GM19438 (cell line): ENCODE data around the gene PCSK4.
"Not testable (repeated sequence)": the region's sequence is repeated elsewhere in the genome, so short reads cannot be mapped to it uniquely, and the experiment has no call there.

Source experiments
- ATAC-seq: cut with Tn5 transposase; IDR thresholded peaks from one replicate; pipeline ENCODE4 v1.9.1; 2021; ENCODE audit warnings: low read depth; ENCODE audit not compliant: unreplicated experiment

The PCSK4 gene

DNA sequence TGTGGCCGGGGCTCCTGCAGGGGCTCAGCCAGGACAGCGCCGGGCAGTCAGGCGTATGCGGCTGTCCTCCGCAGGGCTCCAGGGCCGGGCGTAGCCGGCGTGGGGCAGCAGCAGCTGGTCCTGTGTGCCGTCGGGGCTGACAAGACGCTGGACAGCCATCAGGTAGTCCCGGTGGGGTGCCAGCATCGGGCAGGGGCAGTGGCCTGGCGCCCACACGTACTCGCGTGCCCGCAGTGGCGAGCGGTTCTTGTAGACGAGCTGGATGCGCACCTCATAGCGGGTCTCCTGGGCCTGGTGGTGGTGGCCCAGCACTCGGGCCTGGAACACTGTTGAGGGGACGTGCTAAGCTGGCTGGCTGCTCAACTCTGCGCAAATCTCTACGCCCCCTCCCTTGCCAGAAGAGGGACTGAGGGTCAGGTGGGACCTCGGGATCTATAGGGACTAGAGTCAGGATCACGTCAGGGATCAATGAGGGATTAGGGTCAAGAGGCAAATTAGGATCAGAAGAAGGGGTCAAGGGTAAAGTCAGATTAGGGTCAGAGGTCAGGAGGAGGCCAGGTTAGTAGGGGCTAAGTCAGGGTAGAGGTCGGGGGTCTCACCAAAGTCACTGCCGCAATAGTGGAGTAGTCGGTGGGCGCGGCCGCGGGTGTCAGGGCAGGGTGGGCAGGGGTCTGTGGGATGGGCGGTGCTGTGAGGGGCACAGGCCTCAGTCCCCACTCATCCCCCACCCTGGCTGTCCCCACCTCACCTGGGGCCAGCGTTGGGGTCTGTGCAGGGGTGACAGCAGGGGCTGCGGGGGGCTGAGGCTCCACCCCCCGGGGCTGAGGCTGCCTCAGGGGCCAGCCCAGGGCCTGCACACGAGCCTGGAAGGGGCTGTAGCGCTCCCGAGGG is 16.1 kb upstream of the PCSK4 start:
- ATAC-seq, result no peak

DNA sequence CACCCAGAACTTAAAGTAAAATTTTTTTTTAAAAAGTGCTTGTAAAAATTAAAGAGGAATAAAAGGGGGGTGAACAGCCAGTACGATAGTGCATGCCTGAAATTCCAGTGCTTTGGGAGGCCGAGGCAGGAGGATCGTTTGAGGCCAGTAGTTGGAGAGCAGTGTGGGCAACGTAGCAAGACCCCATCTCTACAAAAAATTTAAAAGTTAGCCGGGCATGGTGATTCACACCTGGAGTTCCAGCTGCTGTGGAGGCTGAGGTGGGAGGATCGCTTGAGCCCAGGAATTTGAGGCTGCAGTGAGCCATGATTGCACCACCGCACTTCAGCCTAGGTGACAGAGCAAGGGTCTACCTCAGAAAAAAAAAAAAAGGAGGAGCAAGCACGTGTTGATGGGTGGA is 14.9 kb upstream of the PCSK4 start:
- ATAC-seq, result no peak

DNA sequence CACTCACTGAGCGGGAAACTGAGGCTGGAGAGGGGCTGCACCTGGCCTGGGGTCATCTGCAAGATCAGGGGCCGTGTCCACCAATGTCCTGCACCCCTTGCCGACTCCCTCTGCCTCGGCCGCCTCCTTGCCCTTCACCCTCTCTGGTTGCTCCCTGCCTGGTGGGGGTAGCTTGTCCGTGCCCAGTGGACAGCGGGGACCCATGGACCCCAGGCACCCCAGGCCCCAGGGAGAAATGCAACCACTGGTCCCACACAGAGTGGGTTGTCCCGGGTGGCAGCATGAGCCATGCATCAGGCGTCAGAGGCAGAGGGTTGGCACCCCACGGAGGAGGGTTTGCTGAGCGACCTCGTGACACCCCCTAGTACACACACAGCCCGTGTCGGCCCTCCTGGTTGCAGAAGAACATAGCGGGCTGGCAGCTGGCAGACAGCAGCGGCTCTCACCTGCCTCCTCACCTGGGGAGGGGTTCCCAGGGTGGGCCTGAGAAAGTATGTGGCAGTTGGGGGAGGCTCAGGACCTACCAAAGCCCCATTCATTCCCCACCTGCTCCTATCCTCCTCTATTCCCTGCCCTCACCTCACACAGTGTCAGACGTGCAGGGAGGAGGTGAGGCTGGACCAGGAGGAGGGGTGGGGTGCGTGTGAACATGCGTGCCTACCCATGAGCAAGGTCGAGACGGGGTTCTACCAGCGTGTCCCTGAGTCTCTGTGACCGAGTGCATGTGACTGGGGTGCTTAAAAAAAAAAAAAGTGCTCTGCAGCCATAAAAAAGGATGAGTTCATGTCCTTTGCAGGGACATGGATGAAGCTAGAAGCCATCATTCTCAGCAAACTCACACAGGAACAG is 14.0 kb upstream of the PCSK4 start:
- no peak for ATAC-seq

DNA sequence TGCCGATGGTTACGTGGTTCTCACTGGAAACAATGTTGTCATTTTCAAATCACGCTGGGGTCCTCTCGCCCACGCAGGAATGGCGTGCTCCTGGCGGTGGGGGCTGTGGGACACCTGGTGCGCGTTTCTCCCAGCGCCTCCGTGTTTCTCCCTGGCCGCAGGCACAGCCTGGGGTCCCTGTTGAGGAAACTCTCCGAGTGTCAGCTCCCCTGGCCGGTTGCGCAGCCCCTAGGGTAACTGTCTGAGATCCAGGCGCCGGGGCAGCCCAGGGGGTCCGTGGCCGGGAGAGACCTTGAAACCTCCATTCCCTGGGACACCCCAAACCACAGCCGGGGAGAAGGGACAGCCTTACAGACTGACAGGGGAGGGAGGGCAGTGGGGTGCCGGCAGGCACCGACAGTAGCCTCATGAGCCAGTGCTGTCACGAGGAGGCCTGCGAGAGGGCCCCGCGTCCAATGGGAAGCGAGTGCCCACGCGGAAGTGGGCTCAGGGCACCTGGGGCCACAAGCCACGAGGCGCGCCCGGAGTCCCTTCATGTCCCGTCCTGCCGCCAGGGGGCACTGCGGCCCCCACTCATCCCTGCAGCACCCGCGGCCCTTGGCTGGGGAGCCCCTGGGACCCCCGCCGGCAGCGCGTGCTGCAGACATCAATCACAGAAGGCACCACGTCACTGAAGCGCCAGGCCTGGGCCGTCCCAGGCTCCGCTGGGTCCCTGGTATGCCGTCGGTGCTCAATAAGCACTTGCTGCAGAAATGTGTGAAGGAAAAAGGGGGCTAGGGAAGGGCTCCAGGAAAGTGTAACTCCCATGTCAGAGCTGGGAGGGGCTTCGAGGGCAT is 13.2 kb upstream of the PCSK4 start:
- no peak for ATAC-seq

DNA sequence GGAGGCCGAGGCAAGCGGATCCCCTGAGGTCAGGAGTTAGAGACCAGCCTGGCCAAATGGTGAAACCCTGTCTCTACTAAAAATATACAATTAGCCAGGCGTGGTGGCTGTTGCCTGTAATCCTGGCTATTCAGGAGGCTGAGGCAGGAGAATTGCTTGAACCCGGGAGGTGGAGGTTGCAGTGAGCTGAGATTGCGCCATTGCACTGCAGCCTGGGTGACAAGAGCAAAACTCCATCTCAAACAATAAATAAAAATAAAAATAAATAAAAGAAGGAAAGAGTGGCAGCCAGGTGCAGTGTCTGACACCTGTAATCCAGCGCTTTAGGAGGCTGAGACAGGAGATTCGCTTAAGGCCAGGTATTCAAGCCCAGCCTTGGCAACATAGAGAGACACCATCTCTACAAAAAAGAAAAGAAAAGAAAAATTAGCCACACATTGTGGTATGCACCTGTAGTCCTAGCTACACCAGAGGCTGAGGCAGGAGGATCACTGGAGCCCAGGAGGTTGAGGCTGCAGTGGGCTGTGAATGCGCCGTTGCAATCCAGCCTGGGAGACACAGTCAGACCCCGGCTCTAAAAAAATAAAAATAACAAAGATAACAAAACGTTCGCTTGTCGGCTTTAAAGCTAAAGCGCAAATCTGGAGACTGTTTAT is 12.4 kb upstream of the PCSK4 start:
- ATAC-seq, result no peak

DNA sequence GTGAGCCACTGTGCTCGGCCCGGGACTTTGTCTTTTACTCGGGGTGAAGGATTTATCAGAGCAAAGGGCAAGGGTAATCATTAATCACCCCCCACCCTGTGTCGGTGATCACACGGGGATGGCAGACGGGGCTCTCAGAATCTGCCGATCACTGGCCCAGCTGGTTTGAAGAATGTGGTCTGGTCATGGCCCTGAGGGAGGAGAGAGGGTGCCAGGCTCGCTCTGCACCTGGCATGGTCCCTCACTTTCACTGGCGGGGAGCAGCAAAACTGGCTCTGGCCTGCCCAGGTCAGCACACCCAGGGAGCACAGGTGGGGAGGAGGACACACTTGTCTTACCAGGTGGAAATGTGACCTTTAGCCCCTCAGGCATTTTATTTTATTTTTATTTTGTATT is 11.0 kb upstream of the PCSK4 start:
- ATAC-seq, result no peak

DNA sequence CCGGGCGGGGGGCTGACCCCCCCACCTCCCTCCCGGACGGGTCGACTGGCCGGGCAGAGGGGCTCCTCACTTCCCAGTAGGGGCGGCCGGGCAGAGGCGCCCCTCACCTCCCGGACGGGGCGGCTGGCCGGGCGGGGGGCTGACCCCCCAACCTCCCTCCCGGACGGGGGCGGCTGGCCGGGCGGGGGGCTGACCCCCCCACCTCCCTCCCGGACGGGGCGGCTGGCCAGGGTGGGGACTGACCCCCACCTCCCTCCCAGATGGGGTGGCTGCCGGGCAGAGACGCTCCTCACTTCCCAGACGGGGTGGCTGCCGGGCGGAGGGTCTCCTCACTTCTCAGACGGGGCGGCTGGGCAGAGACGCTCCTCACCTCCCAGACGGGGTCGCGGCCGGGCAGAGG is 9.1 kb upstream of the PCSK4 start:
- not testable (repeated sequence) for ATAC-seq

DNA sequence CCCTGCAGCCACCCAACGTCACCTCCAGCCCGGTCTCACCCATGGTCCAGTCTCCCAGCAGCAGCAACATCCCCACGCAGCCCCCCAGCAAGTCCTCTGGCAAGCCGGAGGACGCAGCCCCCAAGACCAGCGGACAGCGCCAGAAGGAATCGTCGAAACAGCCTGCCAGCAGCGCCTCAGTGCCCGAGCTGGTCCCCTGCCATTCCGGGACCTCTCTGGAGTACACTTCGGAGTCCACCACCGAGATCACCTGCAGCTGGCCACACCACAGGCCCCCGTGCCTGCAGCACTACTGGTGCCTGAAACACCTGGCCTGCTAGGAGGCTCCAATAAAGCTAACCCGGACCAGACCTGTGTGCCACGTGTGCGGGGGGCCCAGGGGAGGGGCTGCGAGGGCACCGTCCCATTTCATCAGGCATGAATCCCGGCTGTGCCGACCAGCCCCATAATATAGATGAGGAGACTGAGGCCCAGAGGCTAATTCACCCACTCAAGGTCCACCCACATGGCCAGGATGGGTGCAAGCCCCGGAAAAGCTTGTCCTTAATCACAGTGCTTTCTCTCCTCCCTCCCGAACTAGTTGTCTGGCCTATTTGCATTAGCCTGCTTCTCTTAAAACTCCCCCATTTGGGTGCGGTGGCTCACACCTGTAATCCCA is 7.6 kb upstream of the PCSK4 start:
- ATAC-seq, result no peak

DNA sequence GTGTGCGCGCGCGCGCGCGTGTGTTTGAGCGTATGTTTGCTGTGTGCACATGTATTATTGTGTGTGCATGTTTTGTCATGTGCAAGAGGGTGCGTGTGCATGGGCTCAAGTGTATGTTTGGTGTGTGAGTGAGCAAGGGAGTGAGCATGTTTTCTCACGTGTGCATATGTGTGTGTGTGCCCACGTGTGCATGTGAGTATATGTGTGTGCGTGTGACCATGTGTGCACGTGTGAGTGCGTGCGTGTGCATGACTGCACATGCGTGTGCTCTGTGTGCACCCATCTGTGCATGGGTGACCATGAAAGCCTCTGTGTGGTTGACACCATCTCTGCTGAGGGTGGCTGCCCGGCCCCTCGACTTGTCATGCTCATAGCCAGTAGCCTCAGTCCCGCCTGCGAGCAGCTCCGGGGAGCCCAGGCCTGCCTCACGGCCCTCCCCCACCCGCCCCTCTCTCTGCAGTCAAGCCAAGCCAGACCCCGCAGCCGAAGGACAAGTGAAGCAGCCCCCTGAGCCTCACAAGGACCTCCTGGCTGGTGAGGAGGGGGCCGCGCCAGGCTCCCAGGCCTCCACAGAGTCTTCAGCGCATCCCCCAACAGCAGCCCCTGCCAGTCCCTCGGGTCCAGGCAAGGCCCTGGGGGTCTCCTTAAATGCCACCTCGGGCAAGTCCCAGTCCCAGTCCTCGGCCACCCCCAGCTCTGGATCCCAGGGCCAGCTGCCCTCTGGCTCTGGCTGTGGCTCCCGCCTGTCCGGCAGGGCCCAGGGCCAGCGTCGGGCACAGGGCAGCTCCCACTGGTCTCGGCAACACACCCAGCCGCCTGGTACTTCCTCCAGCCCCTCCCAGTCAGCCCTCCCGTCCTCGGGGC is 6.8 kb upstream of the PCSK4 start:
- ATAC-seq, result no peak

DNA sequence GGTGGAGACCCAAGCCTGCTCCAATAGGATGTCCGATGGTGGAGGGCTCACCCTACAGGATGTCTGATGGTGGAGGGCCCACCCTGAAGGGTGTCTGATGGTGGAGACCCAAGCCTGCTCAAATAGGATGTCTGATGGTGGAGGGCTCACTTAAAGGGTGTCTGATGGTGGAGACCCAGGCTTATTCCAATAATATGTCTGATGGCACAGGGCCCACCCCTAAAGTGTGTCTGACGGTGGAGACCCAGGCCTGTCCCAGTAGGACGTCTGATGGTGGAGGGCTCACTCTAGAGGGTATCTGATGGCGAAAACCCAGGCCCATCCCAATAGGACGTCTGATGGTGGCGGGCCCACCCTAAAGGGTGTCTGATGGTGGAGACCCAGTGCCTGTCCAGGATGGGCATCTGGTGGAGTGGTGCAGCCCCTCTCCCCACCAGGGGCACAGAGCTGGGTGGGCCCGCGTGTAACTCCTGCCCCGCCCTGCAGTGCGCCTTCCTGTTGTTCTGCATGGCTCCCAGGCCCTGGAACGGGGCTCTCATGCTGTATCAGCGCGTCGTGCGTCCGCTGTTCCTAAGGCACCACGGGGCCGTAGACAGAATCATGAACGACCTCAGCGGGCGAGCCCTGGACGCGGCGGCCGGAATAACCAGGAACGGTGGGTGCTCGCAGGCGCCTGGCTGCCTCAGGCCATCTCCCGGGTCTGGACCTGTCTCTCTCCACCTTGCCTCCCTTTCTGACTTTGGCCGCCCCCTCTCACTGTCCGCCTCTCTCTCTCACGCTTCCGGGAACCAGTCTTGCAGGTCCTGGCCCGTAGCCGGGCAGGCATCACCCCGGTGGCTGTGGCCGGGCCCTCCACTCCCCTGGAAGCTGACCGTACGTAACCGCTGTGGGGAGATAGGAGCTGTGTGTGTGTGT is 5.9 kb upstream of the PCSK4 start:
- no peak for ATAC-seq

DNA sequence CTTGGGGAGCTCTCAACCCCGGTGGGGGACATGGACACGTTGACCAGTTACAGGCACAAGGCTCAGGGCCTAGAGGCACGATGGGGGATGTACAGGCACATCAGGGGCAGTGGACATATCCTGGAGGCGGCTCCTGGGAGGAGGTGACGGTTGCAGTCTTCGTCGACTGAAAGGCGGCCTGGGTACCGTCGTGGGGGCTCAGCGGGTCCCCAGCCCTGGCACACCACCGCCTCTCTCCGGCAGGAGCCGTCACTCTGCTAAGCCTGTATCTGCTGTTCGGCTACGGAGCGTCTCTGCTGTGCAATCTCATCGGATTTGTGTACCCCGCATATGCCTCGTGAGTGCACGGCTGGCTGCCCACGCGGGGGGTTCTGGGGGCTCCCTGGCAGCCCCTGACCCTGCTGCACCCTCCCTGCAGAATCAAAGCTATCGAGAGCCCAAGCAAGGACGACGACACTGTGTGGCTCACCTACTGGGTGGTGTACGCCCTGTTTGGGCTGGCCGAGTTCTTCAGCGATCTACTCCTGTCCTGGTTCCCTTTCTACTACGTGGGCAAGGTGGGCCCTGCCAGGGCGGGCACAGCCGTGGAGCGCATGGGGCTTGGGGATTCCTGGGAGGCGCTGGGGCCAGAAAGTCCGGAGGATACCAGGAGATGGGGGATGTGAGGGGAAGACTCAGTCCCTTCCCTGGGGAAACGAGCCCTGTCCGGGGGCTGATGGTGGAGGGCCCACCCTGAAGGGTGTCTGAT is 5.1 kb upstream of the PCSK4 start:
- no peak for ATAC-seq

DNA sequence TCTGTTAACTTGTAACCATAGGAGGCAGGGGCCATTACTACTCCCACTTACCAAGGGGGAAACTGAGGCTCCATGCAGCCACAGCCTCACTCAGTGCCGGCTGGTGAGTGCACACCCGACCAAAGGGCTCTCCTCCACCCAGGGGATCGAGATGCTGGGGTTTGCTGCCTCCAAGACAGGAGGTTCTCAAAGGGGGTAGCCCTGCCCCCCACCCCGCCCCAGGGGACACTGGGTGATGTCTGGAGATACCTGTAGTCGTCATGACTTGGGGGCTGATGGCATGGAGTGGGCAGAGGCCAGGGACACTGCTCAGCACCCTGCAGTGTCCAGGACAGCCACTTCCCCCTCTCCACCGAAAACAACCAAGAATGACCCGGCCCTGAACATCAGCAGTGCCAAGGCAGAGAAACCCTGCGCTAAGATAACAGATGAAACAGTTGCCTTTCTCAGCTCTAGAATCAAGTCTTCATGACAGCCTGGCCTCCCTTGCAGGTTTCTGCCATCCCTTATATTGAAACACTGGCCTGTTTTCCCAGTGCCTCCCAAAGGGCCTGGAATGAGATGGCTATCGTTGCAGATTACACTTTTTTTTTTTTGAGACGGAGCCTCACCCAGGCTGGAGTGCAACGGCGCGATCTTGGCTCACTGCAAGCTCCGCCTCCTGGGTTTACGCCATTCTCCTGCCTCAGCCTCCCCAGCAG is 4.1 kb upstream of the PCSK4 start:
- no peak for ATAC-seq

DNA sequence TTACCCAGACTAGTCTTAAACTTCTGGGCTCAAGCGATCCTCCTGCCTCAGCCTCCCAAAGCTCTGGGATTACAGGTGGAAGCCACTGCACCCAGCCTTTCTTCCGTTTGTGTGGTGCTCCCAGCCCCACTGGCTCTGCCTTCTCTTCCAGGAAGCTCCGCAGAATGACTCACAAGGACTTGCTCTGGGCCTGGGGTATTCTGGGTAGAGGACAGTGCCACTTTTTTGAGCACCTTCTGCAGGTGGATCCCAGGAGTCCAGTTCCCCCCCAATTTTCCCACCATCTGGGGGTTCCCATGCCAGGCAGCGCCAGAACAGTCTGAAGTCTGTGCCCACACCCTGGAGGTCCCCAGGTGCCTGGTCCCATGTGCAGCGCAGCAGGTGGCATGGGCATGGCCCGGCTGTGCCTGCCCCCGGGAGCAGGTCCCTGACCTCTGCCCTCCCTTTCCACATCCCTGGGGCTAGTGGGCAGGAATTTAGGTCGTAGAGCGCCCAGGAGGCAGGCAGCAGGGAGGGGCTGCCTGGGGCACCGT is 2.4 kb upstream of the PCSK4 start:
- ATAC-seq, result no peak

DNA sequence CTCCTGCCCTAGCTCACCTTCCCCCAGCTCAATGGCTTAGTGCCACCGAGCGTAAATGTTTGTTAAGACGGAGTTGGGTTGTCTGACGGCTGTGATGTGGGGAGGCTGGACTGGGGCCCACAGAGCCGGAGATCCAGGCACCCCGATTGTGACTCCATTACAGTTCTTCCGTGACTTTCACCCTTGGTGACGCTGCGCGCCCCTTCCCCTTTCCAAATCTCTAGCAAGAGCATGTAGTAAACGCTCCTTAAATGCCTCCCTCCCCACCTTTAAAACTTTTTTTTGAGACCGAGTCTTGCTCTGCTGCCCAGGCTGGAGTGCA is 1.7 kb upstream of the PCSK4 start:
- ATAC-seq, result no peak

DNA sequence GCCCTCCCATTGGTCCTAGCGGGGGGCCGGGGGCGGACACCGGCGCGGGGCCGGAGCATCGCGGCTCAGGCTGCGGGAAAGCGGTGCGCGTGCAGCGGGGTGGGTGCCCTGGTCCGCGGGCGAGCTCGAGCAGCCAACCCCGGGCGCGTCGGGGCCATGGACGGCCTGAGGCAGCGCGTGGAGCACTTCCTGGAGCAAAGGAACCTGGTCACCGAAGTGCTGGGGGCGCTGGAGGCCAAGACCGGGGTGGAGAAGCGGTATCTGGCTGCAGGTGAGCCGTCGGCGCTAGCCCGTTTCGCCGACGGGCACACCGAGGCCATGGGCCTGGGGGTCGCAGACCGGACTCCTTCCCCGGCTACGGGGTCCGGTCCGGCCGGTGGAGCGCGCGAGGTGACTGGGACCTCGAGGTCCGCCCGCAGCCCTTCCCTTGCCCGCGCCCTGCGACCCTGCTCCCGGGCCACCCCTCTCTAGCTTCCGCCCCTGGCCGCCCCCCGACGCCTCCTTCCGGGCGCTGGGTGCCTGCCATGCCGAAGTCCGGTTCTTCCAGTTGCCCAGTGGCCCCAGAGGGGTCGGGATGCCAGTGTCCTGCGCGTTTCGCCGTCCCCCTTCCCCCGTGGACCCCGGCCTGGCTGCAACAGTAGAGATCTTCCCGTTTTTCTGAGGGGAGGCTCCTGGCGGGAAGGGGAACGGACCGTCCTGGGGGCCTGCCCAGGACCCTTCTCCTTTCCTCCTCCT is 1.1 kb upstream of the PCSK4 start, which contains the start of gene REEP6:
Gene REEP6, plus strand, starts transcription at position 68 of the 735 bp plus-strand sequence. Its CDS starts 89 bp downstream, at position 157.
- ATAC-seq, result no peak
